ENCODE results near the gene PRR9.

GRCh38 chr1:153231785-153232184, 14.4 kb downstream of the PRR9 start:
- no peak for TF ChIP-seq CTCF (IDR thresholded peaks at IDR 0.05)
- no peak for TF ChIP-seq POLR2A (IDR thresholded peaks at IDR 0.05)
